Peyer's patch (tissue), 4 donors: ENCODE data around the gene SPTAN1.

Experiments
- CTCF ChIP-seq, 6 experiments: fragments of 450-650 bp in 4 of 6; fragments of 200-600 bp in 2 of 6; sonication (generic) in 1 of 6; IDR thresholded peaks; one replicate each; pipeline ENCODE4 v1.5.1; 2017 to 2019; ENCODE audit warnings: antibody characterized with exemption in 6 of 6, mild to moderate bottlenecking in 3 of 6, moderate library complexity in 1 of 6
- POLR2A ChIP-seq, 2 donors: fragments of 450-650 bp; IDR thresholded peaks; one replicate each; pipeline ENCODE4 v1.5.1; 2017; ENCODE audit warnings: antibody characterized with exemption in 2 of 2, mild to moderate bottlenecking in 2 of 2, moderate library complexity in 2 of 2

GRCh38 chr9:128526720-128527119 lies 25.7 kb upstream of the SPTAN1 start:
- TF ChIP-seq CTCF (IDR thresholded peaks at IDR 0.05) = no peak
- TF ChIP-seq POLR2A (IDR thresholded peaks at IDR 0.05) = no peak
